ENCODE measurements around the gene CRYBG1. TPM values are rescaled to one million over a fixed set of nuclear protein-coding genes. Genes with fewer than 3 reads are reported as not detected.

Gene CRYBG1
- polyA plus RNA-seq, 1 experiment: 1.9 TPM

- POLR2A ChIA-PET: no interaction called here
- CTCF ChIA-PET: interaction anchor here (0.6 to 1.7 kb wide), 5 partner anchors 13 to 470 kb away, joined by 3 to 8 read pairs (median 3); no protein-coding TSS in a partner anchor
Observed at GRCh38 chr6:106509420-106510089, 149.0 kb downstream of the CRYBG1 start.

DNA sequence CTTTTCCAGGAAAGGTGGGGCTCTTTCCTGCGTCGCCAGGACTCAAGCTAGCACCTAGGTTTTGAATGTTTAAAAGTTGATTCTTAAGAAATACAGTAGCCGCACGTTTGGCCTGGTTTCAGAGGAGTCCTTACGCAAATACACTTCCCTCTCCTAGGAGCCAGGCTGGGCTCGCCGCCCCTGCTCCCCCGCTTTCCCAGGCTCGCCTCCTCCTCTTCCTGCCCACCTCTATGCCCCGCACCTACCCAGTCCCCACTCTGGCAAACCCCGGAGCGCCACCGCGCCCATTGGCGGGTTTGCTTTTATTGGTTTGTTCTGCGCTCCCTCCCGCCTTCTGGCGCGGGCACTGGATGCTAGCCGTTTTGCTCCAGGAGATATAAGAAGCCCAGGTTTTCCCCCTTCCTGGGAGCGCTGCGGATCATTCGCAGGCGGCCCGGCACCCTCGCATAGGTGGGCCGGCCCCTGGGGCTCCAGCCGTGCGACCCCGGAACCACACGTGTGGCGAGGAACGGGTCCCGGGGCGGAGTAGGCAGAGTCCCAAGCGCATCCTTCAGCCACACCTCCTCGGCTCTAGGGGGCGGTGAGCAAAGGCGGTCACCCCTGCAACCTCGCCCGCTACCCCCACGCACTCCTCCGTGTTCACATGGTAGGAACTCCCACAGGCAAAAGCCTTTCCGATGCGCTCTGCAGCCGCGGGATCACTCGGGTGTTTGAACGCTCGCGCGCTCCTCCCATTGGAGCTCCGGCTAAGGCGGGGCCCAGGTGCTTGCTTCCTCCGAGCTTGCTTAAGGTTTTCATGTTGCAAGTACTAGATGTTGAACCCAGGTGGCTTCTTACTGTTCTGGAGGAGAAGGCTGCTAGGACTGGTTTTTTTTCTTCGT lies 149.8 kb downstream of the CRYBG1 start:
- ChIA-PET CTCF (interaction anchor here (1.1 to 1.7 kb wide), 3 partner anchors 12 to 469 kb away, joined by 3 to 8 read pairs (median 3); no protein-coding TSS in a partner anchor), POLR2A (no interaction called here)
- Histone ChIP-seq H3K27ac (ENCODE audit: low read depth, low read length) (no peak overlapping the region), H3K9me3 (ENCODE audit: control insufficient read depth, insufficient read depth, low read length) (no peaks in the 10 kb centered on the region; the same call in 1 of the 2 replicates), H3K27me3 (ENCODE audit: control insufficient read depth, insufficient read depth, low read length) (peaks cover 3% of the 10 kb centered on the region), H3K4me3 (ENCODE audit: low read depth, low read length) (peak overlapping the region; percentile 55)
- no peak for DNase-seq (ENCODE audit: low read depth, low spot score)
- TF ChIP-seq CTCF (IDR thresholded peaks at IDR 0.05; ENCODE audit: low read depth, low read length): no peak

More at GRCh38 chr6:106509420-106510089, 149.0 kb downstream of the CRYBG1 start:
- no peak for DNase-seq (ENCODE audit: low read depth, low spot score)
- Histone ChIP-seq H3K27me3 (ENCODE audit: control insufficient read depth, insufficient read depth, low read length) (peaks cover 3% of the 10 kb centered on the region), H3K4me3 (ENCODE audit: low read depth, low read length) (peak overlapping the region; percentile 55), H3K9me3 (ENCODE audit: control insufficient read depth, insufficient read depth, low read length) (no peaks in the 10 kb centered on the region; the same call in 1 of the 2 replicates), H3K27ac (ENCODE audit: low read depth, low read length) (no peak overlapping the region)
- TF ChIP-seq CTCF (IDR thresholded peaks at IDR 0.05; ENCODE audit: low read depth, low read length): peak; percentile 34

DNA sequence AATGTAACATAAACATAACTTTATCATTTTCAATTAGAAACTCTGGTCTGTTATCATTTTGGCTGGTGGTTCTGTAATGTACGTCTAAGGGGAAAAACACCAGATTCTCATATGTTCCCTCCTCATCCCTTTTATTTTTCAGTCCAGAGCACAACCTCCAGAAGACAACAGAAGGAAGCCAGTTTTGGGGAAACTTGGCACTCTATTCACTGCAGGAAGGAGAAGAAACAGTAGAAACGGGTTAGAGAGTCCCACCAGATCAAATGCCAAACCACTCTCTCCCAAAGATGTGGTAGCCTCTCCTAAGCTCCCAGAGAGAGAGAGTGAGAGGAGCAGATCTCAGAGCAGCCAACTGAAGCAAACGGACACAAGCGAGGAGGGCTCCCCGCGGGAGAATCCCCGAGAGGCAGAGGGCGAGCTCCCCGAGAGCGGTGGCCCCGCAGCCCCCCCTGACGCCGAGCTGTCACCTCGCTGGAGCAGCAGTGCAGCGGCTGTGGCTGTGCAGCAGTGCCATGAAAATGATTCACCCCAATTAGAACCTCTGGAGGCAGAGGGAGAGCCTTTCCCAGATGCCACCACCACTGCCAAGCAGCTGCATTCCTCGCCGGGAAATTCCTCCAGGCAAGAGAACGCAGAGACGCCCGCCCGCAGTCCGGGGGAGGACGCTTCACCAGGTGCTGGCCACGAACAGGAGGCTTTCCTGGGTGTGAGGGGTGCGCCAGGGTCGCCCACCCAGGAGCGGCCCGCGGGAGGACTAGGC lies 151.0 kb downstream of the CRYBG1 start:
- no peak overlapping the region for H3K27ac ChIP-seq (ENCODE audit: low read depth, low read length)
- H3K9me3 ChIP-seq (ENCODE audit: control insufficient read depth, insufficient read depth, low read length): no peaks in the 10 kb centered on the region; the same call in 1 of the 2 replicates
- no peak for DNase-seq (ENCODE audit: low read depth, low spot score)
- CTCF ChIA-PET: interaction anchor here (0.5 to 2.0 kb wide), 8 partner anchors 14 to 172 kb away, joined by 3 to 11 read pairs (median 3); no protein-coding TSS in a partner anchor
- POLR2A ChIA-PET: interaction anchor here (0.5 to 1.3 kb wide), 2 partner anchors 50 to 55 kb away, joined by 4 to 9 read pairs; no protein-coding TSS in a partner anchor
- peaks cover 3% of the 10 kb centered on the region for H3K27me3 ChIP-seq (ENCODE audit: control insufficient read depth, insufficient read depth, low read length)
- TF ChIP-seq CTCF (IDR thresholded peaks at IDR 0.05; ENCODE audit: low read depth, low read length): no peak
- peak overlapping the region; percentile 71 for H3K4me3 ChIP-seq (ENCODE audit: low read depth, low read length)

GRCh38 chr6:106512048-106512967 lies 151.8 kb downstream of the CRYBG1 start:
- H3K27ac ChIP-seq (ENCODE audit: low read depth, low read length): no peak overlapping the region
- H3K9me3 ChIP-seq (ENCODE audit: control insufficient read depth, insufficient read depth, low read length): no peaks in the 10 kb centered on the region; the same call in 1 of the 2 replicates
- H3K4me3 ChIP-seq (ENCODE audit: low read depth, low read length): peak overlapping the region; percentile 71
- peaks cover 3% of the 10 kb centered on the region for H3K27me3 ChIP-seq (ENCODE audit: control insufficient read depth, insufficient read depth, low read length)
- ChIA-PET POLR2A (interaction anchor here (1.3 kb wide), 1 partner anchor 50 kb away, joined by 4 read pairs; no protein-coding TSS in a partner anchor), CTCF (interaction anchor here (0.5 to 2.0 kb wide), 10 partner anchors 13 to 173 kb away, joined by 3 to 11 read pairs (median 3); partner anchors contain the start of gene CRYBG1)
- peak; percentile 33 for TF ChIP-seq CTCF (IDR thresholded peaks at IDR 0.05; ENCODE audit: low read depth, low read length)
- DNase-seq (ENCODE audit: low read depth, low spot score): no peak
